T-helper 1 cell treated with Interleukin-12 subunit alpha and Interleukin-12 subunit beta and Interleukin-4 antibody, amounts not matched to agents 30 μg/mL and 1 μg/mL, for 36 hours (primary cell): Measurements from ENCODE around the gene CWC22.
"Not testable (repeated sequence)": the region's sequence is repeated elsewhere in the genome, so short reads cannot be mapped to it uniquely, and the experiment has no call there.

Source experiments
- H3K27ac Mint-ChIP-seq: one replicate; pipeline ENCODE4 v1.8.0; 2021; ENCODE audit warnings: mild to moderate bottlenecking, mixed read lengths
- H3K27me3 Mint-ChIP-seq: one replicate; pipeline ENCODE4 v1.8.0; 2021; ENCODE audit warnings: low read depth, mixed read lengths
- H3K36me3 Mint-ChIP-seq: one replicate; pipeline ENCODE4 v1.8.0; 2021; ENCODE audit warnings: low read depth, mixed read lengths
- H3K4me1 Mint-ChIP-seq: one replicate; pipeline ENCODE4 v1.8.0; 2021; ENCODE audit warnings: low read depth, mixed read lengths
- H3K4me3 Mint-ChIP-seq: one replicate; pipeline ENCODE4 v1.8.0; 2021; ENCODE audit warnings: mild to moderate bottlenecking, moderate library complexity, mixed read lengths
- H3K9me3 Mint-ChIP-seq: one replicate; pipeline ENCODE4 v1.8.0; 2021; ENCODE audit warnings: mixed read lengths

The CWC22 gene

DNA sequence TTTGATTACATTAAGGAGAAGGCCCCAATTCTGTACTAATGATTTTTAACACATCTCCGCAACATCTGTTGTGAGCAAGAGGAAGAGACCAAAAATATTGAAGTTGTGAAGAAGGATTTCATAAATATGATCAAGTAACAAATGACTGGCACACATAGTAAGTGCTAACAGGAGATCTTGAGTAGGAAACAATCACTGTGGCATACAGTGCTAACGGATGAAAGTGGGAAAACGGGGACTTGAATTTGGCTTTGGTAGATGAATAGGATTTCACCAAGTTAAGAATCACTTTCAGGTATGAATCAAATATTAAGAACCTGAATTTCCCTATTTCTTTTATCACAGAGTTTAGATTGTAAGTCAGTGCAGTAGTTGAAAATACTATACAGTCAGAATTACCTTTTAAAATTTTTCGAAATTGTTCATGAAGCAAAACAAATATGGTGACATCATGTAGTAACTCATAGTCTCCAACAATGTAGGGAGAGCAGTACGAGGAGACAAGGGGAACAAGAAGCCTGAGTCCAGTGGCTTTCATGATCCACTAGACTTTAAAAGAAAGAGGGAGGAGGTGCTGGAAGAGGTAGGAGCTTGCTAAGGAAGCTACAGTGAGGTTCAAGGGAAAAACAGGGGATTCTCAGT, 16.3 kb downstream of the CWC22 start:
- Mint-ChIP-seq H3K9me3 (no peaks in the 10 kb centered on the region), H3K27ac (no peak overlapping the region), H3K36me3 (peaks cover 28% of the 10 kb centered on the region), H3K27me3 (no peaks in the 10 kb centered on the region), H3K4me1 (peaks cover 14% of the 10 kb centered on the region), H3K4me3 (no peak overlapping the region)

DNA sequence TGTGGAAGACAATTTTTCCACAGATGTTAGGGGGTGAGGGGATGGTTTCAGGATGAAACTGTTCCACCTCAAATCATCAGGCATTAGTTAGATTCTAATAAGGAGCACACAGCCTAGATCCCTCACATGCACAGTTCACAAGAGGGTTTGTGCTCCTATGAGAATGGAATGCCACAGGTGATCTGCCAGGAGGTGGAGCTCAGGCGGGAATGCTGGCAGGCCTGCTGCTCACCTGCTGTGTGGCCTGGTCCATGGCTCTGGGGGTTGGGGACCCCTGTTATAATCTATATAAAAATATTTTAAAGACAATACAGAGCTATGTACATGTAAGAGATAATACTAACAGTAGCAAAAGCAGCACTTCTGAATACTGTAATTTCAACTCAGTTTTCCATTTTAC, 19.2 kb downstream of the CWC22 start:
- H3K36me3 Mint-ChIP-seq, result peaks cover 44% of the 10 kb centered on the region
- no peak overlapping the region for H3K4me3 Mint-ChIP-seq
- no peaks in the 10 kb centered on the region for H3K9me3 Mint-ChIP-seq
- H3K4me1 Mint-ChIP-seq, result peaks cover 13% of the 10 kb centered on the region
- H3K27me3 Mint-ChIP-seq, result no peaks in the 10 kb centered on the region
- no peak overlapping the region for H3K27ac Mint-ChIP-seq

DNA sequence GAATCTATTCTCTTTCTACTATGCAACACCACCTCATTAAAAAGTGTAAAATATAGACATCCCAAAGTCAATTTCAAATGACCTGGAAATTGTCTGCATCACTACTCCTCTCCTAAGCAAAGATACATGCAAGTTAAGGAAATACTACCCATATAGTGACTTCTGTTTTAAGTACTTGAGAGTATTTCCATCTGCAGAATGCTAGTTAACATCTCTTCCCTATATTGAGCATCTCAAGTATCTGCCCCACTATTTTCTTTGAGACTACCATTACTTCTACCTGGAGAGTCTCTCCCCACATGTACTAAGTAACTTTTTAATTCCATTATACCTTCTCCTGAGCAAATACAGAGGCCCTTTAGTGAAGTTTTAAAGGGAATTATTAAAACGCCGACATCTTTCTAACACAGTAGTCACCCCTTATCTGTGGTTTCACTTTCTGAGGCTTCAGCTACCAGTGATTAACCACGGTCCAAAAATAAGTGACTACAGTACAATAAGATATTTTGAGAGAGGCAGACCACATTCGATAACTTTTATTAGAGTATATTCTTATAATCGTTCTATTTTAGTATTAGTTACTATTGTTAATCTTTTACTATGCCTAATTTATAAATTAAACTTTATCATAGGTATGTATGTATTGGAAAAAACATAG, 21.8 kb downstream of the CWC22 start:
- H3K4me1 Mint-ChIP-seq, result peaks cover 4% of the 10 kb centered on the region
- H3K4me3 Mint-ChIP-seq, result no peak overlapping the region
- H3K27ac Mint-ChIP-seq, result no peak overlapping the region
- no peaks in the 10 kb centered on the region for H3K27me3 Mint-ChIP-seq
- H3K36me3 Mint-ChIP-seq, result peaks cover 44% of the 10 kb centered on the region
- H3K9me3 Mint-ChIP-seq, result no peaks in the 10 kb centered on the region

DNA sequence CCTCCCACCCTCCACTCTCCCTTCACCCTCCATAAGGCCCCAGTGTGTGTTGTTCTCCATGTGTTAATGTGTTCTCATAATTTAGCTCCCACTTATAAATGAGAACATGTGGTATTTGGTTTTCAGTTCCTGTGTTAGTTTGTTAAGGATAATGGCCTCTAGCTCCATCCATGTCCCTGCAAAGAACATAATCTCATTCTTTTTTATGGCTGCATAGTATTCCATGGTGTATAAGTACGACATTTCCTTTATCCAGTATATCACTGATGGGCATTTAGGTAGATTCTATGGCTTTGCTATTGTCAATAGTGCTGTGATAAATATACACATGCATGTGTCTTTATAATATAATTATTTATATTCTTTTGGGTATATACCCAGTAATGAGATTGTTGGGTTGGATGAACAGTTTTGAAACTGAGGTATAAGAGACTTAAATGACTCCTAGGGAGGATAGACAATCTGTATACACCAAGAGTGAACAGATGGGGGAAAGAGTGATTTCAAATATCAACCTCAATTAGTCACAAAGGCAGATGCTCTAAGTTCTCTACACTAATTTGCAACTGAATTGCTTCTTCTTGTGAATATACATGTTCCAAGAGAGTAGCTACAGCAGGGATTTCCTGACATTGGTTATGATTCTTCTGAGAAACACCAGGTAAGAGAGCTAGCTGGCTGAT, 23.7 kb downstream of the CWC22 start:
- Mint-ChIP-seq H3K9me3 (no peaks in the 10 kb centered on the region), H3K4me3 (no peak overlapping the region), H3K27me3 (no peaks in the 10 kb centered on the region), H3K27ac (no peak overlapping the region), H3K36me3 (peaks cover 49% of the 10 kb centered on the region), H3K4me1 (peaks cover 2% of the 10 kb centered on the region)

DNA sequence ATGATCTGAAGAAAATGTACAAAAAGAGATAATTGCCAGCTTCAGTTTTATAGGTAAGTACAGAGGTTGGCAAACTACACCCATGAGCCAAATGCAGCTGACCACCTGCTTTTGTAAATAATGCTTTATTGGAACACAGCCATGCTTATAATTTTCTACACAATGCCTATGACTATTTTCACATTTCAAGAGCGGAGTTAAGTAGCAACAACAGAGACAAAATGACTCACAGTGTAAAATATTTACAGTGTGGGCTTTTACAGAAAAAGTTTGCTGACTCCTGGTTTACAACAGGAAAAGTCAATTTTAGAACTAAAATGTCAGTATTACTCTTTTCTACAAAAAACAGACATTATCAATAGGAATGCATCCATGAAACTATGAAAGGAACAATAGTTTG, 26.0 kb downstream of the CWC22 start:
- Mint-ChIP-seq H3K9me3 (no peaks in the 10 kb centered on the region), H3K4me3 (no peak overlapping the region), H3K4me1 (peaks cover 2% of the 10 kb centered on the region), H3K36me3 (peaks cover 47% of the 10 kb centered on the region), H3K27ac (no peak overlapping the region), H3K27me3 (no peaks in the 10 kb centered on the region)

DNA sequence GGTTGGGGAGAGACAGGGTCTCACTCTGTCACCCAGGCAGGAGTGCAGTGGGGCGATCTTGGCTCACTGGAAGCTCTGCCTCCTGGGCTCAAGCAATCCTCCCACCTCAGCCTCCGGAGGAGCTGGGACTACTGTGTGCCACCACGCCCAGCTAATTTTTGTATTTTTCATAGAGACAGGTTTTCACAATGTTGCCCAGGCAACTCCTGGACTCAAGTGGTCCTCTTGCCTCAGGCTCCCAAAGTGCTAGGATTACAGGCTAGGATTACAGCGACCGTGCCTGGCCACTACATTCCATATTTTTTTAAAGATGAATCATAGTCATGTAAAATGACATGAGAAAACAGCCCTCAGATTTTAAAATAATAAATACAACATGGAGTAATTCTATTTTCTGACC, 32.3 kb downstream of the CWC22 start:
- Mint-ChIP-seq H3K9me3 (no peaks in the 10 kb centered on the region), H3K27me3 (no peaks in the 10 kb centered on the region), H3K4me3 (no peak overlapping the region), H3K4me1 (peaks cover 2% of the 10 kb centered on the region), H3K36me3 (peaks cover 24% of the 10 kb centered on the region), H3K27ac (no peak overlapping the region)

DNA sequence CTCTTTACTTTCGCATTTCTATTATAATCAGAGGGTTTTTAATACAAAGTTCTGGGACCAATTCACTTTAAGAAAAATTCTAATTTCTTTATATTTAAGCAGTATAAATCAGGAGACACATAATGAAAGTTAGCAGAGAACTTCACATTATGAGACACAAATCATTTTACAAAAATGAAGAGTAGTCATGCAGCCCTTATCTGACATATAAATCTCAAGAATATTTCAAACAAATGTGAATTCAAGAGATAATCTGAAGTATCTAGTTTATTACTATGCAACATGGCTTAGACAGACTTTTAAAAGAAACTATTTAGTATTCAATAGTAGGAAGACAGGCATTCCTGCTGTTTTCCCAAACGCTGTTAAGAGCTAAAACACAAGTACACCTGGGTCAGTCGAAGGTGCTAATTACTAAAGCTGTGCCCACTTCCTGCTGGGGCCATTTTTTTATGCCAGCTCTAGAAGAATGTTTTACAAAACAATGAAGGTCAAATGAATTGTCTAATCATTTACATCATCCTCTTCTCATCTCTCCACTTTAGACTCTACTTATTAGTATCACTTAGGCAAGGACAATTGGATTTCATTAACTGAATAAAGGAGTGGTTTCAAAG, 40.2 kb downstream of the CWC22 start:
- H3K36me3 Mint-ChIP-seq, result peaks cover 38% of the 10 kb centered on the region
- no peak overlapping the region for H3K27ac Mint-ChIP-seq
- no peaks in the 10 kb centered on the region for H3K9me3 Mint-ChIP-seq
- no peak overlapping the region for H3K4me3 Mint-ChIP-seq
- H3K27me3 Mint-ChIP-seq, result no peaks in the 10 kb centered on the region
- peaks cover 2% of the 10 kb centered on the region for H3K4me1 Mint-ChIP-seq

DNA sequence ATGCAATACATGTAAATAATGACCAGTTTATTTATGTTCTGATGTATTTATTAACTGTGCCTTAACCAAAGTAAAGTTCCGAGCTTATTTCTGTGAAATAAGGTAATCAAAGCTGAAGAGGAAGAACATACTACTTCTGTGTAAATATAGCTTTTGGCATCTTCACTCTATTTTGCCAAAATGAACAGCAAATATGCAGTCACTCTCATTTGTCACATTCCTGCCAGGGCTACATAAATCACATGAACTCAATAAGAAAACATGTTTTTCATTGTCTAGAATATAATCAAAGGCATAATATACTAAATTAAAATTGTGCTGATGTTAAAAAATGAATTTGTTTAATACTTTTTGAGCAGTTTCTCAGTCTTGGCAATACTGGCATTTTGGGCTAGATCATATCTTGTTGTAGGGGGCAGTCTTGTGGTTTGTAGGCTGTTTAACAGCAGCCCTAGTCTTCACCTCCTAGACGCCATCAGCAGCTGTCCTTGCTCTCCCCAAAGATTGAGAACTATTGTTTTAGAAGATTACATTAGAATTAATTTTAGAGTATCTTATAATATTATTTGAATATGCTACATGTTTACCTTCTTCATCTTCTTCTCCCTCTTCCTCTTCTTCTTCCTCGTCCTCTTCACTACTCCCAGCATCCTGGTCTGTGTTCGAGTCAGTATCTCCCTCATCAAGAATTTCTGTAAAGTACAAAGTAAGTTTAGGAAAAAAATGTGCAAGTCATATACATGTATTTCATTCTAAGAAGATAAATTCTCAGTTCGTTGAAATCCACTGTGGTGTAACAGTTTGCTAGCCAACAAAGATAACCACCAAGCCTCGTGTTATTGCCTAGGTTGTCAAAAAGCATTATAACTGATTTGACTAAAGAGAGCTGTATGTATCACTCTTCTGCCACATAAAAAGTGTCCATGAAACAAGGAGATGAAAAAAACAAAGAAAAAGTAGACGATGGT, 41.5 kb downstream of the CWC22 start:
- Mint-ChIP-seq H3K27me3 (no peaks in the 10 kb centered on the region), H3K4me3 (no peak overlapping the region), H3K36me3 (peaks cover 37% of the 10 kb centered on the region), H3K4me1 (peaks cover 2% of the 10 kb centered on the region), H3K27ac (no peak overlapping the region), H3K9me3 (no peaks in the 10 kb centered on the region)

DNA sequence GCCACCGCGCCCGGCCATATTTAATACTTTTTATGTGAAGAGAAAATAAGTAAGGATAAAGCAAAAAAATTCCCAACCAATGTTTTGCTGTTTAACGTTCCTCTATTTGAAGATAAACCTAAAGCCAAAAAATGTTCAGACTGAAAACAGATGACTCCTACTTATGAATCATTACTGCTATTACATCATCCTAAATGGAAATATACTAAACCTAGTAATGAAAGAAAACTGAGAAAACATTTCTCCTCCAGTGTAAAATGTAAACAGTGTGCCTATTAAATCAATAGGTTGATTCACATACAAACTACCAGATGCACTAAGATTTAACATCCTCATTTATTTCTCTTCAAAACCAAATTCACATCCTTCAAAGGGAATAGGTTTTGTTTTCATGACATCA, 43.5 kb downstream of the CWC22 start:
- Mint-ChIP-seq H3K36me3 (peaks cover 27% of the 10 kb centered on the region), H3K27me3 (no peaks in the 10 kb centered on the region), H3K4me1 (peaks cover 2% of the 10 kb centered on the region), H3K9me3 (no peaks in the 10 kb centered on the region), H3K4me3 (no peak overlapping the region), H3K27ac (no peak overlapping the region)

DNA sequence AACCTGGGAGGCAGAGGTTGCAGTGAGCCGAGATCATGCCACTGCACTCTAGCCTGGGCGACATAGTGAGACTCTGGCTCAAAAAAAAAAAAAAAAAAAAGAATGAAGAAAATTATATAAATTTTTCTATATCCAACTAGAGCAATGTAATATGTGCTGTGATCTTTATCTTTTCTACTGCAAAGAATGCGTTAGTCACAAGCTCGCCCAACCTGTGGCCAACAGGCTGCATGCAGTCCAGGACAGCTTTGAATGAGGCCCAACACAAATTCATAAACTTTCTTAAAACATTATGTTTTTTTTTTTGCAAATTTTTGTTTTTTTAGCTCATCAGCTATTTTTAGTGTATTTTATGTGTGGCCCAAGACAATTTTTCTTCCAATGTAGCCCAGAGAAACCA, 48.8 kb downstream of the CWC22 start:
- not testable (repeated sequence) for H3K27me3 Mint-ChIP-seq, H3K27ac Mint-ChIP-seq, H3K4me3 Mint-ChIP-seq, H3K36me3 Mint-ChIP-seq, H3K4me1 Mint-ChIP-seq, H3K9me3 Mint-ChIP-seq

DNA sequence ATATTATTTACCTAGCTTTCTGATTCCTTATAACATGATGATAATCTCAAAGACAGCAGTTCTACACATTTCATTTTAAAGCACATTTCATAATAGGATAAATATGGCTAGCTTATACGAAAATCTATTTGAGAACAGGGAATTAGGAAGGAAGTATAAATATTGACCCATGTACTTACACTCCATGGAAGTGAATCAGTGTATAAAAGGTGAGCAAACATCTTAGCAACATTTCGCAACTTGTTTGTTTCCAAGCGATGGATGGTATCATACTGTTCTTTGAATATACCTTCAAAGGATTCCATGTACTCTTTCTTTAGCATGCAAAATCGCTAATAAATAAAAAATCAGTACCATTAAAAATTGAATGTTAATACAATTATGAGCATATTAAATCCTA, 53.1 kb downstream of the CWC22 start:
- H3K27me3 Mint-ChIP-seq, result no peaks in the 10 kb centered on the region
- H3K27ac Mint-ChIP-seq, result no peak overlapping the region
- no peaks in the 10 kb centered on the region for H3K4me1 Mint-ChIP-seq
- no peaks in the 10 kb centered on the region for H3K9me3 Mint-ChIP-seq
- H3K4me3 Mint-ChIP-seq, result no peak overlapping the region
- H3K36me3 Mint-ChIP-seq, result peaks cover 21% of the 10 kb centered on the region

DNA sequence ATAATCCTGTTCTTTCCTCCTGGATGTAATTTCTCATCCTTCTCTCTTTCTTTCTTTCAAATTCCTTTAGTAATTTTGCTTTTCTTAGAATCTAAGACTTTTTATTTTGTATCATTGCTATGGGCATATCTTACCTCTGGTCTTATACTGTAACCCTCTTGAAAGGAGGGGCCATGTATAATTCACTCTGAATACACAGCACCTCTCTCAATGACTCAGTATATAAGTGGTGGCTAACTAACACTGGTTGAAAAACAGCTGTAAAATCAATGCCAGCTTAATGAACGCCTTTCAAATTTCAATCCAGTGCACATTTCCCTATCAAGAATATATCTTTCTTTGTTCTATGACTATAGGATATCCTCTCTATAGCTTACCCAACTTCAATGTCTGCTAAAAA, 53.7 kb downstream of the CWC22 start:
- H3K27ac Mint-ChIP-seq, result no peak overlapping the region
- H3K9me3 Mint-ChIP-seq, result no peaks in the 10 kb centered on the region
- peaks cover 27% of the 10 kb centered on the region for H3K36me3 Mint-ChIP-seq
- no peaks in the 10 kb centered on the region for H3K27me3 Mint-ChIP-seq
- H3K4me3 Mint-ChIP-seq, result no peak overlapping the region
- no peaks in the 10 kb centered on the region for H3K4me1 Mint-ChIP-seq

DNA sequence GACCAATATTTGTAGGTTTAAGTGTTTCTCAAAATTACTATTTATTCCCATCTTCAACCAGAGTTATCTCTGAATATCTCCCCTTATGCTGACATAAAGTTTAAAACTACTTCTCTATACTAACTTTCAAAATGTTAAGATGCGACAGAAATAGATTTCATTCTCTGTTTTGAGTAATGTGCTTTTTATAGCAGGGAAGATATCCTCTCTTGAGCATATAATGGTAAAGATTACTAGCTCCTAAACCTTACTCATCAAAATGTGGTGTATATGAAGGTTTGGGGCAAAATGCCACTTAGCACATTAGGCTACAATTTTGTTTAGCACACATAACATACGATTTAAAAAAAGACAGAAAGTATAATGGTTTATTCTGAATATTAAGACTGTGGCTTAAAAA, 54.4 kb downstream of the CWC22 start:
- H3K36me3 Mint-ChIP-seq, result peaks cover 28% of the 10 kb centered on the region
- no peak overlapping the region for H3K4me3 Mint-ChIP-seq
- H3K27me3 Mint-ChIP-seq, result no peaks in the 10 kb centered on the region
- no peak overlapping the region for H3K27ac Mint-ChIP-seq
- H3K4me1 Mint-ChIP-seq, result no peaks in the 10 kb centered on the region
- no peaks in the 10 kb centered on the region for H3K9me3 Mint-ChIP-seq

DNA sequence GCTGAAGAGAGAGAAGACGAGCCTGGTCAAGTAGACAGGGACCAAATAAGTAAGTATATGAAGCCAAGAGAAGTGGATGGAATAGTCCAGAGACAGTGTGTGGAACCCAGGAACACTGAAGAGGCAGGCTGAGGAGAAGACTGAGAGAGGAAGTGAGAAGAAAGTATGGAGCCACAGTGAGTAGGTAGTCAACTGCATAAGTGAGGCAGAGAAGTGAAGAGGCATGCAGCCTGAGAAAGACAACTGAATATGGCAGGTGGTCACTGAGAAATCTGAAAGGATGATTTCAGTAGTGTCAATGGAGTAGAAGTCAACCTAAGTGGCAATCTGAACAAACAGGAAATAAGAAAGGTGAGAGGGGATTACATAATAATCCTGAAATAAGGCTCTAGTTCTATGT, 55.4 kb downstream of the CWC22 start:
- peaks cover 28% of the 10 kb centered on the region for H3K36me3 Mint-ChIP-seq
- no peaks in the 10 kb centered on the region for H3K27me3 Mint-ChIP-seq
- H3K4me1 Mint-ChIP-seq, result no peaks in the 10 kb centered on the region
- H3K9me3 Mint-ChIP-seq, result no peaks in the 10 kb centered on the region
- H3K4me3 Mint-ChIP-seq, result no peak overlapping the region
- H3K27ac Mint-ChIP-seq, result no peak overlapping the region
